HL-60 (cell line): ENCODE measurements around the gene INCENP.

ENCODE experiments used
- DNase-seq, 2 experiments: peaks; one replicate each; pipeline ENCODE4 v3.0.0-alpha.2; 2010 to 2020; ENCODE audit warnings: low read depth in 1 of 2, low spot score in 1 of 2
- H3K27ac ChIP-seq: fragments of 250-450 bp; sonication (Bioruptor Pico); replicated peaks from 2 replicates; pipeline ENCODE4 v1.5.1; 2020; ENCODE audit warnings: mild to moderate bottlenecking, moderate library complexity
- H3K27me3 ChIP-seq: fragments of 250-450 bp; sonication (Bioruptor Pico); 2 replicates; pipeline ENCODE4 v1.5.1; 2021; ENCODE audit warnings: mild to moderate bottlenecking, moderate library complexity; ENCODE audit not compliant: insufficient read depth, poor library complexity, severe bottlenecking
- H3K4me3 ChIP-seq: replicated peaks from 2 replicates; pipeline ENCODE4 v1.5.1; 2011; ENCODE audit warnings: mild to moderate bottlenecking, control low read depth, low read length; ENCODE audit not compliant: insufficient read depth
- CTCF ChIP-seq: IDR thresholded peaks from one replicate; pipeline ENCODE4 v1.5.1; 2011; ENCODE audit warnings: low read length, control low read depth, inconsistent platforms; ENCODE audit not compliant: insufficient read depth
- GABPA ChIP-seq: IDR thresholded peaks from 2 replicates; pipeline ENCODE4 v1.6.1; 2012; ENCODE audit warnings: low read depth
- POLR2AphosphoS5 ChIP-seq: IDR thresholded peaks from 2 replicates; pipeline ENCODE4 v1.6.1; 2012; ENCODE audit warnings: low read depth
- SPI1 ChIP-seq: IDR thresholded peaks from 2 replicates; pipeline ENCODE4 v1.6.1; 2012; ENCODE audit warnings: low read depth, mild to moderate bottlenecking, borderline replicate concordance
- TF ChIP-seq, protein P1 (sequence below): IDR thresholded peaks from 2 replicates; pipeline ENCODE4 v1.6.1; 2012; ENCODE audit warnings: low read depth; ENCODE audit not compliant: insufficient replicate concordance

Gene INCENP

GRCh38 chr11:62129590-62130282, 5.9 kb downstream of the INCENP start:
- Histone ChIP-seq H3K27ac (no peak overlapping the region), H3K27me3 (no peaks in the 10 kb centered on the region), H3K4me3 (no peak overlapping the region)
- no peak for TF ChIP-seq CTCF
- no peak for TF ChIP-seq POLR2AphosphoS5
- no peak for TF ChIP-seq GABPA
- TF ChIP-seq SPI1, result no peak
- TF ChIP-seq, protein P1, sequence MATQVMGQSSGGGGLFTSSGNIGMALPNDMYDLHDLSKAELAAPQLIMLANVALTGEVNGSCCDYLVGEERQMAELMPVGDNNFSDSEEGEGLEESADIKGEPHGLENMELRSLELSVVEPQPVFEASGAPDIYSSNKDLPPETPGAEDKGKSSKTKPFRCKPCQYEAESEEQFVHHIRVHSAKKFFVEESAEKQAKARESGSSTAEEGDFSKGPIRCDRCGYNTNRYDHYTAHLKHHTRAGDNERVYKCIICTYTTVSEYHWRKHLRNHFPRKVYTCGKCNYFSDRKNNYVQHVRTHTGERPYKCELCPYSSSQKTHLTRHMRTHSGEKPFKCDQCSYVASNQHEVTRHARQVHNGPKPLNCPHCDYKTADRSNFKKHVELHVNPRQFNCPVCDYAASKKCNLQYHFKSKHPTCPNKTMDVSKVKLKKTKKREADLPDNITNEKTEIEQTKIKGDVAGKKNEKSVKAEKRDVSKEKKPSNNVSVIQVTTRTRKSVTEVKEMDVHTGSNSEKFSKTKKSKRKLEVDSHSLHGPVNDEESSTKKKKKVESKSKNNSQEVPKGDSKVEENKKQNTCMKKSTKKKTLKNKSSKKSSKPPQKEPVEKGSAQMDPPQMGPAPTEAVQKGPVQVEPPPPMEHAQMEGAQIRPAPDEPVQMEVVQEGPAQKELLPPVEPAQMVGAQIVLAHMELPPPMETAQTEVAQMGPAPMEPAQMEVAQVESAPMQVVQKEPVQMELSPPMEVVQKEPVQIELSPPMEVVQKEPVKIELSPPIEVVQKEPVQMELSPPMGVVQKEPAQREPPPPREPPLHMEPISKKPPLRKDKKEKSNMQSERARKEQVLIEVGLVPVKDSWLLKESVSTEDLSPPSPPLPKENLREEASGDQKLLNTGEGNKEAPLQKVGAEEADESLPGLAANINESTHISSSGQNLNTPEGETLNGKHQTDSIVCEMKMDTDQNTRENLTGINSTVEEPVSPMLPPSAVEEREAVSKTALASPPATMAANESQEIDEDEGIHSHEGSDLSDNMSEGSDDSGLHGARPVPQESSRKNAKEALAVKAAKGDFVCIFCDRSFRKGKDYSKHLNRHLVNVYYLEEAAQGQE, result no peak
- no peak for DNase-seq

DNA sequence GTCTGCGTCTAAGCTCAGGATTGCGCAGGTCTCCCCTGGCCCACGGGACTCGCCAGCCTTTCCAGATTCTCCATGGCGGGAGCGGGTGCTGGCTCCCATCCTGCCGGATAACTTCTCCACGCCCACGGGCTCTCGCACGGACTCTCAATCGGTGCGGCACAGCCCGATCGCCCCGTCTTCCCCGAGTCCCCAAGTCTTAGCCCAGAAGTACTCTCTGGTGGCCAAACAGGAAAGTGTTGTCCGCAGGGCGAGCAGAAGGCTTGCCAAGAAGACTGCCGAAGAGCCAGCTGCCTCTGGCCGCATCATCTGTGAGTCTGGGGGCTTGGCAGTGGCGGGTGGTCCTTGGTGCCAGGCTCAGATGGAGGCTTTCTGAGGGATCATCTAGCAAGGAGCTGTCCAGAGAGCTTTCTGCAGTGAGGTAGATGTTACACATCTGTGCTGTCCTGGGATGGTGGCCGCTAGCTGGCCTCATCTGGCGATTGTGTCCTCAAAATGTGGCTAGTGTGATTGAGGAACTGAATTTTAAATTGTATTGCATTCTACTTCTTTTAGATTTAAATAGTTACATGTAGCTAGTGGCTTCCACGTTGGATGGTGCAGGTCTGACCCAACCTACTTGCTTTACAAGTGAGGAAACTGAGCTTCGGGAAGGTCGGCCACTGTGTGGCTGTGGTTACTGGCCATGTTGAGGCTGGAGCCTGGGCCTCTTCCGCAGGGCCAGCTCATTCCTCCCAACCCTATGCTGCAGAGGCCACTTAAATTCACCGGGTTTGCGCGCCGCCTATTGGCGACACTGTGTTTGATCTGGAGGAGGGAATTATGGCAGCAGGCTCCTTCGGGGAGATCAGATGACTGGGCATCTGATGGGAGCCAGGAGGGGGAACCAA, 6.7 kb downstream of the INCENP start:
- no peak overlapping the region for H3K27ac ChIP-seq
- no peaks in the 10 kb centered on the region for H3K27me3 ChIP-seq
- no peak overlapping the region for H3K4me3 ChIP-seq
- no peak for DNase-seq
- TF ChIP-seq SPI1 (no peak), POLR2AphosphoS5 (no peak), GABPA (no peak), CTCF (no peak)
- TF ChIP-seq, protein P1, result no peak

DNA sequence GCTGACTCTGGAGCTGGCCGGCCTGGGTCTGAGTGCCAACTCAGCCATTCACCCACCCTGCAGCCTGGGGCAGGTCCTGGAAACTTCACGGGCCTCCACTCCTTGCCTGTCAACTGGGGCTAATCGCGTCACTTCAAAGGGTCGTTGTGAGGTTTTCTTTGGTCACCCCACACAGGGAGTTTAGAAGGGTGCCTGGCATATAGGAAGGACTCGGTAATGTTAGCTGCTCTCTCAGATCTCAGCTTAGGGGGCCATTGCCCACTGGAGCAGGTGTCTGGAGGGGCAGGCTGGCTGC, 7.3 kb downstream of the INCENP start:
- TF ChIP-seq POLR2AphosphoS5 (no peak), GABPA (no peak), CTCF (no peak), SPI1 (no peak)
- TF ChIP-seq, protein P1, result no peak
- DNase-seq, result no peak
- Histone ChIP-seq H3K27ac (no peak overlapping the region), H3K4me3 (no peak overlapping the region), H3K27me3 (no peaks in the 10 kb centered on the region)
